AG04449 (cell line): ENCODE data around the gene CHST11.

Source experiments
- CTCF ChIA-PET: fragments of 350-600 bp; formaldehyde crosslinking; extraction: SDS; loops from one replicate; lab custom pipeline; 2021; ENCODE audit warnings: antibody characterized with exemption; lab: Yijun Ruan, JAX
- POLR2A ChIA-PET: fragments of 400-600, 350-600 bp; formaldehyde crosslinking; extraction: SDS; loops from one replicate; lab custom pipeline; 2020; ENCODE audit warnings: antibody characterized with exemption, inconsistent platforms; lab: Yijun Ruan, JAX
- DNase-seq: peaks from one replicate; pipeline ENCODE4 v3.0.0-alpha.2; 2010; ENCODE audit warnings: low read depth, low spot score
- H3K4me3 ChIP-seq: 2 replicates; pipeline ENCODE4 v1.5.1; 2011; ENCODE audit warnings: low read depth, mild to moderate bottlenecking, control low read depth, low read length
- TF ChIP-seq, protein P1 (sequence below): IDR thresholded peaks from one replicate; pipeline ENCODE4 v1.5.1; 2011; ENCODE audit warnings: mild to moderate bottlenecking, moderate library complexity, low read length, control low read depth, inconsistent platforms; ENCODE audit not compliant: insufficient read depth; ENCODE audit errors: missing control alignments

CHST11 gene

DNA sequence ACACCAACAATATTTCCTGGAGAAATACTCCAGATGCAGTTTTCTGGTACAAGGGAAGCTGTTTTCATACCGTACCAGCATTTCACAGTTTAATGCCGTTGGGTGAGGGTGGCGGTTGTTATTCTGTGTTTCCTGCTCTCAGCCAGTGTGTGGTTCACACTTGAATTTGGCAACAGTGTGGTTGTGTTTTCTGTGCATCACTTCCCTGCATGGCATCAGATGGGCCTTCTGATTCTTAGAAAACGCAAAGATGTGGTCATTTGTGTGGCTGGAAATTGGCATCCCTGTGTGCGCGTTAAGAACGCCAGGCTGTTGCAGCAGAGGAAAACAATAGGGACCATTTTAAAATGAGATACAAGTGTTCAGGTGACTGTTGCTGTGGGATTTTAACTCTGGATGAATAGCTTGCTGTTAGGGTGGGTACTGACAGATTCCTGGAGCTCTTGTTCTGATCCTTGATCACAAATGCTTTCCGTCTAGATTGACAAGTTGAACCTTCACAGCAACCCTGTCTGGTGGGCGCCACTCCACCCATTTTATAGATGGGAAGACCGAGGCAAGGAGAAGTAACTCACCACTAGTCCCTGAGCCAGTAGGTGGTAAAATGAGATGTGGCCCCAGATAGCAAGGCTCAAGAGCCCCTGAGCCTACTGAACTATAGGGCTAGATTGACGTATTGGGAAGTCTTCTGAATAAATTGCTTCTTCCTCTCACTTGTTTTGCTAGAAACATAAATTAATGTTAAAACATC, 231.2 kb downstream of the CHST11 start:
- CTCF ChIA-PET = interaction anchor here (1.0 to 1.7 kb wide), 4 partner anchors 11 to 306 kb away, joined by 3 to 5 read pairs (median 4); no protein-coding TSS in a partner anchor
- TF ChIP-seq, protein P1, sequence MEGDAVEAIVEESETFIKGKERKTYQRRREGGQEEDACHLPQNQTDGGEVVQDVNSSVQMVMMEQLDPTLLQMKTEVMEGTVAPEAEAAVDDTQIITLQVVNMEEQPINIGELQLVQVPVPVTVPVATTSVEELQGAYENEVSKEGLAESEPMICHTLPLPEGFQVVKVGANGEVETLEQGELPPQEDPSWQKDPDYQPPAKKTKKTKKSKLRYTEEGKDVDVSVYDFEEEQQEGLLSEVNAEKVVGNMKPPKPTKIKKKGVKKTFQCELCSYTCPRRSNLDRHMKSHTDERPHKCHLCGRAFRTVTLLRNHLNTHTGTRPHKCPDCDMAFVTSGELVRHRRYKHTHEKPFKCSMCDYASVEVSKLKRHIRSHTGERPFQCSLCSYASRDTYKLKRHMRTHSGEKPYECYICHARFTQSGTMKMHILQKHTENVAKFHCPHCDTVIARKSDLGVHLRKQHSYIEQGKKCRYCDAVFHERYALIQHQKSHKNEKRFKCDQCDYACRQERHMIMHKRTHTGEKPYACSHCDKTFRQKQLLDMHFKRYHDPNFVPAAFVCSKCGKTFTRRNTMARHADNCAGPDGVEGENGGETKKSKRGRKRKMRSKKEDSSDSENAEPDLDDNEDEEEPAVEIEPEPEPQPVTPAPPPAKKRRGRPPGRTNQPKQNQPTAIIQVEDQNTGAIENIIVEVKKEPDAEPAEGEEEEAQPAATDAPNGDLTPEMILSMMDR = no peak
- H3K4me3 ChIP-seq = no peak overlapping the region
- DNase-seq = no peak
- POLR2A ChIA-PET = no interaction called here

DNA sequence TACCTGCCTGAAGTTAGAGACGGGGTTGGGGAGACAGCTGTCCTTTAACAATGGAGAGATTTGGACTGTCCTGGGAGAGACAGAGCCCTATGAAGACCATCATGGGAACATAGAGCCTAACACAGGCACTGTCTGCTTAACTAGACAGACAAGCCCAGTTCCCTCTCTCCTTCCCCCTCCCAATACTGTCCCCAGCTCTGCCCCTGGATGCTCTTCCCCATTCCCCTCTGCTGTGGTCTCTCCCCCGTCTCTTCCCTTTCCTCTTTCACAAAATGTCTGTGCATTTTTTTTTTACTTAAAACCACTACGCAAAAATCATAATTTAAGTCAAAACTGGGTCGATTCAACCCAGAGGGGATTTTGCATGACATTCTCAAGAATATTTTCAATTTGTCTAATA, 232.9 kb downstream of the CHST11 start:
- DNase-seq = no peak
- ChIA-PET POLR2A (no interaction called here), CTCF (no interaction called here)
- no peak overlapping the region for H3K4me3 ChIP-seq
- TF ChIP-seq, protein P1 = no peak

DNA sequence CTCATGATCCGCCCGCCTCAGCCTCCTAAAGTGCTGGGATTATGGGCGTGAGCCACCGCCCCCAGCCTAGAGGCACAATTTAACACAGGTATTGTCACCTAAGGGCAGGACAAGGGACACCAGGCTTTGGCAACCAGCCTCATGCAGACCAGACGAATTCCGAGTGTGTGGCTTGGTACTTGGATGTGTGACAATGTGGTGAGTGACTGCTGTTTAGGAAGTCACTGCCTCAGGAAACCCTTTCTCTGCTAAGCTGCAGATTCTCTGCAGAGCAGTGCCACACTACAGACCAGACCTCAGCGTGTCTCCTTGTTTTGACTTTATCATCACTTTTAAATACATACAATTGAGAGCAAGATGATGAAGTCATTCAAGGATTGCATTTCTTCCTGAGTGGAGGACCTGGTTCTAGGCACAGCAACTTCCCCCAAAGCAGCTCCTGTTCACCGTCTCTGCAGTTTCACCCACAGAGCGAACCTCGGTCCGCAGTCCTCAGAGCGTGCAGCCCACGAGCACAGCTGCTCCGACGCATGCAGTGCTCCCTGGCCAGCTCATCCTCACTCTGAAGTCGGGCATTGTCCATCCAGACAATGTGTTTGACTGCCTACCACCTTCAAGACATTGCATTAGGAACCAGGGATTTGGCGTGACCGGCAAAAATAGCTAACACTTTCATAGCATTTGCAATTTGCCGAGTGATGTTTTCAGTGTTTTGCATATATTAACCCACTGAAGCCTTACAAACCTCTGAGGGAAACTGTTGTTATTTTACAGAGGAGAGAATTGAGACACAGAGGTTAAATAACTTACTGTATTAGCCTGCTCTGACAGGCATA, 235.2 kb downstream of the CHST11 start:
- no peak for DNase-seq
- ChIA-PET CTCF (interaction anchor here (0.9 kb wide), 1 partner anchor 310 kb away, joined by 3 read pairs; no protein-coding TSS in a partner anchor), POLR2A (no interaction called here)
- H3K4me3 ChIP-seq = no peak overlapping the region
- TF ChIP-seq, protein P1 = no peak

DNA sequence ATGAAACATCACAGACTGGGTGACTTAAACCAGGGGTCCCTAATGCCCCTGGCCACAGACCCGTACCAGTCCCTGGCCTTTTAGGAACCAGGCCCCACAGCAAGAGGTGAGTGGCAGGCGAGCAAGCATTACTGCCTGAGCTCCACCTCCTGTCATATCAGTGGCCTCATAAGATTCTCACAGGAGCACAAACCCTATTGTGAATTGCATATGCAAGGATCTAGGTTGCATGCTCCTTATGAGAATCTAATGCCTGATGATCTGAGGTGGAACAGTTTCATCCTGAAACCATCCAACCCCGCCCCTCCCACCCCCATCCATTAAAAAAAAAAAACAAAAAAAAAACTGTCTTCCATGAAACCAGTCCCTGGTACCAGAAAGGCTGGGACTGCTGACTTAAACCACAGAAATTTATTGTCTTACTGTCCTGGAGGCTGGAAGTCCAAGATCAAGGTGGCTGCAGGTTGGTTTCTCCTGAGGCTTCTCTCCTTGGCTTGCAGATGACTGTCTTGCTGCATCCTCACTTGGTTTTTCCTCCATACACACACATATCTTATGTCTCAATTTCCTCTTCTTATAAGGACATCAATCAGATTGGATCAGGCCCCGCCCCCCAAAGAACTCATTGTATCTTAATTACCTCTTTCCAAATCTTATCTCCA, 235.9 kb downstream of the CHST11 start:
- ChIA-PET CTCF (interaction anchor here (0.9 kb wide), 1 partner anchor 311 kb away, joined by 3 read pairs; no protein-coding TSS in a partner anchor), POLR2A (no interaction called here)
- TF ChIP-seq, protein P1 = no peak
- H3K4me3 ChIP-seq = no peak overlapping the region
- DNase-seq = no peak

DNA sequence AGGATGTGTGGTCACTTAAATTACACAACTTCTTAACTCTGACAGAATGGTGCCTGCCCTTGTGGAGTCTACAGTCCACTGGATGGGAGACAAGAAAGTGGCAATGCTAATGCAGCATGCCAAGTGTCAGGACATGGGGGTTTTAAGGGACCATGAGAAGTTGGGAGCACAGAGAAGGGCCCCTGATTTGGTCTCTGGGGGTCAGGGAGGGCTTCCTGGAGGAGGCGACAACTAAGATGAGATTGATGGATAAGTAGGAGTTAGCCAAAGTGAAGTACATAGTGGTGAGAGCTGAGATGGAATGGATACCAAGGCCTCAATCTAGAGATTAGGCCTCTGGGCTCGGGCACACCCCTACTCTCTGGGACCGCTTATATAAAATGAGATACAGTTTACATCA, 236.7 kb downstream of the CHST11 start:
- DNase-seq = no peak
- TF ChIP-seq, protein P1 = no peak
- POLR2A ChIA-PET = no interaction called here
- CTCF ChIA-PET = interaction anchor here (1.2 to 1.5 kb wide), 3 partner anchors 9 to 184 kb away, joined by 3 to 4 read pairs (median 3); no protein-coding TSS in a partner anchor
- no peak overlapping the region for H3K4me3 ChIP-seq

DNA sequence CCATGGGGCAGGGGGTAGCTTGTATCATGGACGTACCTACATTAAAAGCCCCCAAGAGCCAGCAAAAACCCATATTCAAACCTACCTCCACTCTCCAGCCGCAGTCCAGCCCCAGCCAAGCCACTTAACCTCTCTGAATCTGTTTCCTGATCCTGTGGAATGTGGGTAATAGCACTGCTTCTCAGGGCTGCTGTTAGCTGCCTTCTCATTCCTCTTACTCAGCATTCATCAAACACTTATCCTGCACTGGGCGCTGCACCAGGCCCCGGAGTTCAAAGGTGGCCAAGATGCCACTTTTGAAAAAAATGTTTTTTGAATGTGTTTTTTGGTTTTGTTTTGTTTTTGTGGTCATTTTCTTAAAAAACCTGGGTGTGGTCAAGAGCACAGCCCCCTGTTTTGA, 237.4 kb downstream of the CHST11 start:
- TF ChIP-seq, protein P1 = no peak
- CTCF ChIA-PET = interaction anchor here (1.2 to 2.0 kb wide), 4 partner anchors 8 to 183 kb away, joined by 3 to 6 read pairs (median 4); no protein-coding TSS in a partner anchor
- no peak for DNase-seq
- POLR2A ChIA-PET = no interaction called here
- no peak overlapping the region for H3K4me3 ChIP-seq
